ENCODE measurements around the gene FUT9.

Gene FUT9

GRCh38 chr6:96227135-96227534 is 211.4 kb downstream of the FUT9 start:
- Histone ChIP-seq H3K79me2 (ENCODE audit: low read length) (no peaks in the 10 kb centered on the region), H3F3A (ENCODE audit: insufficient read depth, low read length) (no peaks in the 10 kb centered on the region), H4K20me1 (ENCODE audit: insufficient read depth, low read length) (no peaks in the 10 kb centered on the region), H3K4me2 (ENCODE audit: low read depth, low read length) (no peak overlapping the region), H2AFZ (ENCODE audit: low read length) (no peak overlapping the region), H3K4me1 (ENCODE audit: low read length) (no peaks in the 10 kb centered on the region), H3K9me3 (replicated peaks; ENCODE audit: insufficient read depth, low read length) (no peaks in the 10 kb centered on the region), H3K27ac (ENCODE audit: low read length) (no peak overlapping the region), H3K4me3 (ENCODE audit: low read length) (no peak overlapping the region), H3K9me2 (replicated peaks; ENCODE audit: insufficient read depth, low read length) (no peaks in the 10 kb centered on the region), H3K9ac (ENCODE audit: low read length) (no peak overlapping the region), H3K36me3 (replicated peaks; ENCODE audit: insufficient read depth, low read length) (no peaks in the 10 kb centered on the region), H3K27me3 (replicated peaks; ENCODE audit: insufficient read depth, low read length) (no peaks in the 10 kb centered on the region)
- peak; percentile 37 for DNase-seq
- TF ChIP-seq CTCF (IDR thresholded peaks at IDR 0.05; ENCODE audit: low read length) (no peak), EZH2phosphoT487 (IDR thresholded peaks at IDR 0.05; ENCODE audit: low read length) (no peak), EZH2 (optimal IDR thresholded peaks at IDR 0.05; ENCODE audit: low read depth, low read length) (no peak)

DNA sequence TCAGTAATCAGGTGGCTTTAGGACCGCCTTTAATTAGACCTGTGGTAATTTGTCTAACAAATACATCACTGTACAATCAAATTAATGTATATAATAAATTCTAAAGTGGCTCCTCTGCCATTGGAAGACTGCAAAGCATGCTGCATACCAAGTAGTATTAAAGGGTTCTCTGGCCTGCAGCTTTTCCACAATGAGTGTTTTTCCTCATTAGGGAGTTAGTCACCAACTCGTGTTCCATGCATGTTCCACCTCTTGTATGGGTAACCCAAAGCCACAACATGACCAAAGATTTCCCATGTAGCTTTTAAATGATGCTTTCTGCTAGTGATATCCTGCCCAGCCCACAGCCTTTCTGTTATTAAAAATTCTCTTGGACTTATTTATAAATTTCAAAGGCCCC is 218.7 kb downstream of the FUT9 start:
- DNase-seq, result no peak
- no peaks in the 10 kb centered on the region for H3K9me2 ChIP-seq (replicated peaks; ENCODE audit: insufficient read depth, low read length)
- no peak for TF ChIP-seq CTCF (IDR thresholded peaks at IDR 0.05; ENCODE audit: low read length)
- TF ChIP-seq EZH2phosphoT487 (IDR thresholded peaks at IDR 0.05; ENCODE audit: low read length), result no peak
- no peak for TF ChIP-seq EZH2 (optimal IDR thresholded peaks at IDR 0.05; ENCODE audit: low read depth, low read length)
- H3K36me3 ChIP-seq (replicated peaks; ENCODE audit: insufficient read depth, low read length), result no peaks in the 10 kb centered on the region
- no peaks in the 10 kb centered on the region for H4K20me1 ChIP-seq (ENCODE audit: insufficient read depth, low read length)
- H3K4me3 ChIP-seq (ENCODE audit: low read length), result no peak overlapping the region
- no peaks in the 10 kb centered on the region for H3K79me2 ChIP-seq (ENCODE audit: low read length)
- H3K4me1 ChIP-seq (ENCODE audit: low read length), result no peaks in the 10 kb centered on the region
- H3K27ac ChIP-seq (ENCODE audit: low read length), result no peak overlapping the region
- H3K4me2 ChIP-seq (ENCODE audit: low read depth, low read length), result no peak overlapping the region
- H3K9ac ChIP-seq (ENCODE audit: low read length), result no peak overlapping the region
- no peaks in the 10 kb centered on the region for H3K9me3 ChIP-seq (replicated peaks; ENCODE audit: insufficient read depth, low read length)
- no peaks in the 10 kb centered on the region for H3F3A ChIP-seq (ENCODE audit: insufficient read depth, low read length)
- no peaks in the 10 kb centered on the region for H3K27me3 ChIP-seq (replicated peaks; ENCODE audit: insufficient read depth, low read length)
- H2AFZ ChIP-seq (ENCODE audit: low read length), result no peak overlapping the region

DNA sequence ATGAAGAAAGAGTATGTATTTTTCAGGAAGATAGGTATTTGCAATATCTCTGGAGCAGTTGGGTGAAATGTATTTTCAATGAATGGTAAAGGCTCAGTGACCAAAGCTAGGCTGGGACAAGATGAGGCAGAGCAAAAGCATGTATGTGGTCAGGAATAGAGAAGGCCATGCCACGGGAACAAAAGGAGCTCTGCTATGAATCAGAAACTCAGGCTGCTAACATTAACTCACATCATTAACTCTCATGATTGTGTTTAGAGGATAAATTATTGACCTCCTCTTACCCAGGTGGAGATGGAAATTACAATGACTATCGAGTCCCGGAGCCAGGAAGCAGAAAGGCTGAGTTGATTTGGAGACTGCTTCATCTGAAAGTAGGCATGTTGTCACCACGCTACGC is 220.2 kb downstream of the FUT9 start:
- H3K36me3 ChIP-seq (replicated peaks; ENCODE audit: insufficient read depth, low read length), result no peaks in the 10 kb centered on the region
- H2AFZ ChIP-seq (ENCODE audit: low read length), result no peak overlapping the region
- no peak overlapping the region for H3K9ac ChIP-seq (ENCODE audit: low read length)
- DNase-seq, result no peak
- no peak overlapping the region for H3K27ac ChIP-seq (ENCODE audit: low read length)
- no peaks in the 10 kb centered on the region for H3K4me1 ChIP-seq (ENCODE audit: low read length)
- H3K9me2 ChIP-seq (replicated peaks; ENCODE audit: insufficient read depth, low read length), result no peaks in the 10 kb centered on the region
- no peaks in the 10 kb centered on the region for H3K27me3 ChIP-seq (replicated peaks; ENCODE audit: insufficient read depth, low read length)
- no peaks in the 10 kb centered on the region for H3K79me2 ChIP-seq (ENCODE audit: low read length)
- TF ChIP-seq EZH2phosphoT487 (IDR thresholded peaks at IDR 0.05; ENCODE audit: low read length), result no peak
- no peaks in the 10 kb centered on the region for H3K9me3 ChIP-seq (replicated peaks; ENCODE audit: insufficient read depth, low read length)
- H3K4me2 ChIP-seq (ENCODE audit: low read depth, low read length), result no peak overlapping the region
- no peaks in the 10 kb centered on the region for H3F3A ChIP-seq (ENCODE audit: insufficient read depth, low read length)
- H4K20me1 ChIP-seq (ENCODE audit: insufficient read depth, low read length), result no peaks in the 10 kb centered on the region
- no peak overlapping the region for H3K4me3 ChIP-seq (ENCODE audit: low read length)

GRCh38 chr6:96236471-96236870 is 220.7 kb downstream of the FUT9 start:
- no peaks in the 10 kb centered on the region for H3K4me1 ChIP-seq (ENCODE audit: low read length)
- no peaks in the 10 kb centered on the region for H3K79me2 ChIP-seq (ENCODE audit: low read length)
- no peak overlapping the region for H3K9ac ChIP-seq (ENCODE audit: low read length)
- H3K4me3 ChIP-seq (ENCODE audit: low read length), result no peak overlapping the region
- TF ChIP-seq CTCF (IDR thresholded peaks at IDR 0.05; ENCODE audit: low read length), result no peak
- no peak for TF ChIP-seq EZH2phosphoT487 (IDR thresholded peaks at IDR 0.05; ENCODE audit: low read length)
- H3K4me2 ChIP-seq (ENCODE audit: low read depth, low read length), result no peak overlapping the region
- no peak overlapping the region for H3K27ac ChIP-seq (ENCODE audit: low read length)
- DNase-seq, result no peak
- H4K20me1 ChIP-seq (ENCODE audit: insufficient read depth, low read length), result no peaks in the 10 kb centered on the region
- no peaks in the 10 kb centered on the region for H3K27me3 ChIP-seq (replicated peaks; ENCODE audit: insufficient read depth, low read length)
- no peaks in the 10 kb centered on the region for H3K9me3 ChIP-seq (replicated peaks; ENCODE audit: insufficient read depth, low read length)
- no peaks in the 10 kb centered on the region for H3F3A ChIP-seq (ENCODE audit: insufficient read depth, low read length)
- no peaks in the 10 kb centered on the region for H3K9me2 ChIP-seq (replicated peaks; ENCODE audit: insufficient read depth, low read length)
- H3K36me3 ChIP-seq (replicated peaks; ENCODE audit: insufficient read depth, low read length), result no peaks in the 10 kb centered on the region
- H2AFZ ChIP-seq (ENCODE audit: low read length), result no peak overlapping the region

Data from MM.1S (cell line).